OCI-LY3 (cell line): ENCODE results near the gene SLC25A21.
"Not testable (repeated sequence)": the region's sequence is repeated elsewhere in the genome, so short reads cannot be mapped to it uniquely, and the experiment has no call there.

ENCODE experiments used
- H2AFZ ChIP-seq: fragments of 200-600, 300-600 bp; shearing (Covaris generic); 2 replicates; pipeline ENCODE4 v1.6.0; 2014; ENCODE audit warnings: antibody characterized with exemption, low read depth, low read length
- H3K27ac ChIP-seq: fragments of 200-600, 300-600 bp; sonication (generic); 2 replicates; pipeline ENCODE4 v1.5.1; 2014; ENCODE audit warnings: mild to moderate bottlenecking, low read length, moderate library complexity, mixed read lengths
- H3K27me3 ChIP-seq: fragments of 200-600, 300-600 bp; sonication (generic); 2 replicates; pipeline ENCODE4 v1.6.1; 2014; ENCODE audit warnings: low read depth, low read length, mixed read lengths
- H3K36me3 ChIP-seq: fragments of 200-600, 300-600 bp; sonication (generic); replicated peaks from 2 replicates; pipeline ENCODE3; 2014; ENCODE audit warnings: low read depth, low read length, mixed read lengths
- H3K4me1 ChIP-seq: fragments of 300-600, 200-600 bp; sonication (generic); 2 replicates; pipeline ENCODE4 v1.6.1; 2014; ENCODE audit warnings: low read length, mixed read lengths
- H3K4me2 ChIP-seq: fragments of 200-600, 300-600 bp; sonication (generic); 2 replicates; pipeline ENCODE4 v1.6.1; 2014; ENCODE audit warnings: low read length, mixed read lengths
- H3K4me3 ChIP-seq: fragments of 300-600, 200-600 bp; sonication (generic); 2 replicates; pipeline ENCODE4 v1.5.1; 2014; ENCODE audit warnings: antibody characterized with exemption, mild to moderate bottlenecking, low read length, moderate library complexity
- H3K79me2 ChIP-seq: fragments of 300-600, 200-600 bp; shearing (Covaris generic); 2 replicates; pipeline ENCODE4 v1.6.1; 2014; ENCODE audit warnings: mild to moderate bottlenecking, low read length, mixed read lengths
- H3K9ac ChIP-seq: fragments of 300-600, 200-600 bp; shearing (Covaris generic); 2 replicates; pipeline ENCODE4 v1.6.0; 2014; ENCODE audit warnings: mild to moderate bottlenecking, low read length, moderate library complexity
- H3K9me3 ChIP-seq: fragments of 200-600, 300-600 bp; shearing (Covaris generic); 2 replicates; pipeline ENCODE4 v1.6.1; 2014; ENCODE audit warnings: low read length, mixed read lengths; ENCODE audit not compliant: insufficient read depth
- H4K20me1 ChIP-seq: fragments of 200-600, 300-600 bp; sonication (generic); 2 replicates; pipeline ENCODE4 v1.6.1; 2016; ENCODE audit warnings: low read length, mixed read lengths; ENCODE audit not compliant: insufficient read depth
- CTCF ChIP-seq: fragments of 200-600, 300-600 bp; sonication (generic); IDR thresholded peaks from 2 replicates; pipeline ENCODE4 v1.5.1; 2014; ENCODE audit warnings: antibody characterized with exemption, low read length, low read depth
- EZH2phosphoT487 ChIP-seq: fragments of 200-600 bp; shearing (Covaris generic); IDR thresholded peaks from 2 replicates; pipeline ENCODE4 v1.6.1; 2018; ENCODE audit warnings: antibody characterized with exemption, mixed run types, low read depth

Gene SLC25A21

GRCh38 chr14:37153483-37153882 lies 18.9 kb downstream of the SLC25A21 start:
- Histone ChIP-seq H4K20me1 (no peaks in the 10 kb centered on the region), H3K4me2 (no peak overlapping the region), H3K4me1 (no peaks in the 10 kb centered on the region), H2AFZ (no peak overlapping the region), H3K36me3 (no peaks in the 10 kb centered on the region), H3K9ac (no peak overlapping the region), H3K27me3 (no peaks in the 10 kb centered on the region), H3K4me3 (no peak overlapping the region), H3K9me3 (no peaks in the 10 kb centered on the region), H3K79me2 (no peaks in the 10 kb centered on the region), H3K27ac (no peak overlapping the region)
- TF ChIP-seq EZH2phosphoT487 (no peak), CTCF (no peak)

DNA sequence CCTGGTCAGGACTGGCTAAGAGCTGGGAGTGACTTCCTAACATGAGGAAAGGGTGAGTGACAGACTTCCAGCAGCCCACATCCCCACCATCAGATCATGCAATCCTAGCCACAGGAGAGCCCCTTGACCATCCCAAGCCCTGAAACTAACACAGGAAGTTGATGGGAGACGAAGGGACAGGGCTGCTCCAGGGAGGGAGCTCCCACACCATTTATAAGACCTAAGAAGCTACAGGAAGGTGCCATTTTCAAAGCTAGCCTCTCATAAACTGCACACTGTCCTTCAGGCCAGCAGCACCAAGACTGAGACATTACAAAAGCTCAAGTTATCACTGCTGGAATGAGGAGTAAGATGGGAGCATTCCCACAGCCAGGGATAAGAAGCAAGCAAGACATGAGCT lies 19.4 kb downstream of the SLC25A21 start:
- H4K20me1 ChIP-seq: no peaks in the 10 kb centered on the region
- no peak overlapping the region for H3K4me3 ChIP-seq
- H3K27ac ChIP-seq: no peak overlapping the region
- no peak overlapping the region for H3K9ac ChIP-seq
- H3K9me3 ChIP-seq: no peaks in the 10 kb centered on the region
- H3K4me2 ChIP-seq: no peak overlapping the region
- no peaks in the 10 kb centered on the region for H3K27me3 ChIP-seq
- TF ChIP-seq CTCF (no peak), EZH2phosphoT487 (no peak)
- no peaks in the 10 kb centered on the region for H3K4me1 ChIP-seq
- H2AFZ ChIP-seq: no peak overlapping the region
- H3K79me2 ChIP-seq: no peaks in the 10 kb centered on the region
- no peaks in the 10 kb centered on the region for H3K36me3 ChIP-seq

- H2AFZ ChIP-seq: no peak overlapping the region
- no peak overlapping the region for H3K4me3 ChIP-seq
- no peak overlapping the region for H3K4me2 ChIP-seq
- H3K27me3 ChIP-seq: no peaks in the 10 kb centered on the region
- no peaks in the 10 kb centered on the region for H4K20me1 ChIP-seq
- no peak overlapping the region for H3K9ac ChIP-seq
- no peaks in the 10 kb centered on the region for H3K4me1 ChIP-seq
- no peak overlapping the region for H3K27ac ChIP-seq
- H3K79me2 ChIP-seq: no peaks in the 10 kb centered on the region
- H3K36me3 ChIP-seq: no peaks in the 10 kb centered on the region
- no peaks in the 10 kb centered on the region for H3K9me3 ChIP-seq
- TF ChIP-seq EZH2phosphoT487 (no peak), CTCF (peak; percentile 76)
Observed at GRCh38 chr14:37150414-37150813, 22.0 kb downstream of the SLC25A21 start.

GRCh38 chr14:37147310-37147880 lies 25.0 kb downstream of the SLC25A21 start:
- Histone ChIP-seq H3K9me3 (no peaks in the 10 kb centered on the region), H3K4me2 (no peak overlapping the region), H4K20me1 (no peaks in the 10 kb centered on the region), H3K4me3 (no peak overlapping the region), H3K27ac (no peak overlapping the region), H3K4me1 (peaks cover 11% of the 10 kb centered on the region), H3K9ac (no peak overlapping the region), H3K79me2 (no peaks in the 10 kb centered on the region), H3K36me3 (no peaks in the 10 kb centered on the region), H2AFZ (no peak overlapping the region), H3K27me3 (no peaks in the 10 kb centered on the region)
- TF ChIP-seq CTCF: no peak
- no peak for TF ChIP-seq EZH2phosphoT487

GRCh38 chr14:37146438-37146837 lies 26.0 kb downstream of the SLC25A21 start:
- H4K20me1 ChIP-seq, H2AFZ ChIP-seq: not testable (repeated sequence)
- H3K4me1 ChIP-seq: peaks cover 11% of the 10 kb centered on the region

More at GRCh38 chr14:37146438-37146837, 26.0 kb downstream of the SLC25A21 start:
- not testable (repeated sequence) for H3K9ac ChIP-seq, H3K9me3 ChIP-seq, H3K27ac ChIP-seq, H3K27me3 ChIP-seq, H3K36me3 ChIP-seq, H3K4me3 ChIP-seq, H3K4me2 ChIP-seq, H3K79me2 ChIP-seq
